Vagina (tissue), 2 donors: Measurements from ENCODE around the gene B3GNT2.

Experiments
- CTCF ChIP-seq, 3 experiments: fragments of 450-650 bp in 2 of 3; fragments of 200-600 bp in 1 of 3; sonication (generic) in 1 of 3; IDR thresholded peaks; one replicate each; pipeline ENCODE4 v1.5.1; 2017 to 2019; ENCODE audit warnings: antibody characterized with exemption in 3 of 3, mild to moderate bottlenecking in 2 of 3, moderate library complexity in 2 of 3
- POLR2A ChIP-seq, 2 donors: fragments of 450-650 bp; IDR thresholded peaks; one replicate each; pipeline ENCODE4 v1.6.1; 2017; ENCODE audit warnings: antibody characterized with exemption in 2 of 2, mild to moderate bottlenecking in 2 of 2, moderate library complexity in 2 of 2
- POLR2AphosphoS5 ChIP-seq, 2 donors: sonication (generic); formaldehyde crosslinking; IDR thresholded peaks; one replicate each; pipeline ENCODE4 v1.9.0; 2017; ENCODE audit warnings: antibody characterized with exemption in 2 of 2, mild to moderate bottlenecking in 2 of 2, low read depth in 1 of 2; ENCODE audit not compliant: insufficient read depth in 1 of 2

GRCh38 chr2:62181843-62182242 lies 14.1 kb upstream of the B3GNT2 start:
- TF ChIP-seq POLR2AphosphoS5 (IDR thresholded peaks at IDR 0.05; ENCODE audit: insufficient read depth in 1 of 2, low read depth in 1 of 2) (no peak), CTCF (IDR thresholded peaks at IDR 0.05) (no peak), POLR2A (IDR thresholded peaks at IDR 0.05) (no peak)
